Measurements from ENCODE around the gene PRKG1.
"Not testable (repeated sequence)": the region's sequence is repeated elsewhere in the genome, so short reads cannot be mapped to it uniquely, and the experiment has no call there.

The PRKG1 gene

DNA sequence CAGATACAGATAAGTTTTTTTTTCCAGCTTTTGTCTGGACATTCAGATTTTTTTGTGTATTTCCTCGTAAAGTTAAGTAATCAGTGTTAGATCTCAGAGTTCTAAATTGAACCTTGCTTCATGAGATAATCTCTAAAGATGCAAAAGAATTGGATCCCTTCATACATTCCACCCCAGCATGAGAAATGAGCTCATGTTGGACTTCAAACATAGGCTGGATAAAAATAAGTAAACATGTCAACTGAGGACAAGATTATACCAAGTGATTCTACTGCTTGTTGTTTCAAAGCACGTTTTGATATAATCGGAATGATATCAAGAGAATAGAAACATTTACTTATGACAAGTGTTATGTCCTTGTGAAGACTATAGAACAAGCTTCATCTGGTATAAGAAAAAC is 1122.8 kb downstream of the PRKG1 start:
- no peaks in the 10 kb centered on the region for H3K27me3 ChIP-seq (ENCODE audit: insufficient read depth, poor library complexity, severe bottlenecking)
- H3K4me3 ChIP-seq (replicated peaks; ENCODE audit: insufficient read depth, low read length), result no peak overlapping the region
- DNase-seq (ENCODE audit: low read depth in 1 of 2, low spot score in 1 of 2), result no peak
- no peak overlapping the region for H3K27ac ChIP-seq (replicated peaks)
- TF ChIP-seq GABPA (IDR thresholded peaks at IDR 0.05; ENCODE audit: low read depth), result no peak
- TF ChIP-seq, protein P1, sequence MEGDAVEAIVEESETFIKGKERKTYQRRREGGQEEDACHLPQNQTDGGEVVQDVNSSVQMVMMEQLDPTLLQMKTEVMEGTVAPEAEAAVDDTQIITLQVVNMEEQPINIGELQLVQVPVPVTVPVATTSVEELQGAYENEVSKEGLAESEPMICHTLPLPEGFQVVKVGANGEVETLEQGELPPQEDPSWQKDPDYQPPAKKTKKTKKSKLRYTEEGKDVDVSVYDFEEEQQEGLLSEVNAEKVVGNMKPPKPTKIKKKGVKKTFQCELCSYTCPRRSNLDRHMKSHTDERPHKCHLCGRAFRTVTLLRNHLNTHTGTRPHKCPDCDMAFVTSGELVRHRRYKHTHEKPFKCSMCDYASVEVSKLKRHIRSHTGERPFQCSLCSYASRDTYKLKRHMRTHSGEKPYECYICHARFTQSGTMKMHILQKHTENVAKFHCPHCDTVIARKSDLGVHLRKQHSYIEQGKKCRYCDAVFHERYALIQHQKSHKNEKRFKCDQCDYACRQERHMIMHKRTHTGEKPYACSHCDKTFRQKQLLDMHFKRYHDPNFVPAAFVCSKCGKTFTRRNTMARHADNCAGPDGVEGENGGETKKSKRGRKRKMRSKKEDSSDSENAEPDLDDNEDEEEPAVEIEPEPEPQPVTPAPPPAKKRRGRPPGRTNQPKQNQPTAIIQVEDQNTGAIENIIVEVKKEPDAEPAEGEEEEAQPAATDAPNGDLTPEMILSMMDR (IDR thresholded peaks at IDR 0.05; ENCODE audit: insufficient read depth, low read length), result no peak
- no peak for TF ChIP-seq POLR2AphosphoS5 (IDR thresholded peaks at IDR 0.05; ENCODE audit: low read depth)

DNA sequence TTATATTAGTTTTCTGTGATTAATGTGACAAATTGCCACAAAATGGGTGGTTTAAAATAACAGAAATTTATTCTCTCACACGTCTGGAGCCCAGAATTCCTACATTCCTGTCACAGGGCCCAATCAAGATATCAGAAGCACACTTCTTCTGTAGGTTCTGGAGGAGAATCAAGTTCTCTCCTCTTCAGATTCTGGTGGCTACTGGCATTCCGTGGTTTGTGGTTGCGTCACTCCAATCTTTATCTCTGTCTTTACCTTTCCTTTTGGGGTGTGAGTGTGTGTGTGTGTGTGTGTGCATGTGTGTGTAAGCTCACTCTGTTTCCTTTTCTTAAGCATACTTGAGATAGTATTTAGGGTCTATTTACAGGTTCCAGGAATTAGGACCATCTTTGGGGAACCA is 1124.3 kb downstream of the PRKG1 start:
- Histone ChIP-seq H3K4me3 (replicated peaks; ENCODE audit: insufficient read depth, low read length) (no peak overlapping the region), H3K27ac (replicated peaks) (no peak overlapping the region), H3K27me3 (ENCODE audit: insufficient read depth, poor library complexity, severe bottlenecking) (no peaks in the 10 kb centered on the region)
- TF ChIP-seq, protein P1 (IDR thresholded peaks at IDR 0.05; ENCODE audit: insufficient read depth, low read length), result no peak
- TF ChIP-seq, protein P2, sequence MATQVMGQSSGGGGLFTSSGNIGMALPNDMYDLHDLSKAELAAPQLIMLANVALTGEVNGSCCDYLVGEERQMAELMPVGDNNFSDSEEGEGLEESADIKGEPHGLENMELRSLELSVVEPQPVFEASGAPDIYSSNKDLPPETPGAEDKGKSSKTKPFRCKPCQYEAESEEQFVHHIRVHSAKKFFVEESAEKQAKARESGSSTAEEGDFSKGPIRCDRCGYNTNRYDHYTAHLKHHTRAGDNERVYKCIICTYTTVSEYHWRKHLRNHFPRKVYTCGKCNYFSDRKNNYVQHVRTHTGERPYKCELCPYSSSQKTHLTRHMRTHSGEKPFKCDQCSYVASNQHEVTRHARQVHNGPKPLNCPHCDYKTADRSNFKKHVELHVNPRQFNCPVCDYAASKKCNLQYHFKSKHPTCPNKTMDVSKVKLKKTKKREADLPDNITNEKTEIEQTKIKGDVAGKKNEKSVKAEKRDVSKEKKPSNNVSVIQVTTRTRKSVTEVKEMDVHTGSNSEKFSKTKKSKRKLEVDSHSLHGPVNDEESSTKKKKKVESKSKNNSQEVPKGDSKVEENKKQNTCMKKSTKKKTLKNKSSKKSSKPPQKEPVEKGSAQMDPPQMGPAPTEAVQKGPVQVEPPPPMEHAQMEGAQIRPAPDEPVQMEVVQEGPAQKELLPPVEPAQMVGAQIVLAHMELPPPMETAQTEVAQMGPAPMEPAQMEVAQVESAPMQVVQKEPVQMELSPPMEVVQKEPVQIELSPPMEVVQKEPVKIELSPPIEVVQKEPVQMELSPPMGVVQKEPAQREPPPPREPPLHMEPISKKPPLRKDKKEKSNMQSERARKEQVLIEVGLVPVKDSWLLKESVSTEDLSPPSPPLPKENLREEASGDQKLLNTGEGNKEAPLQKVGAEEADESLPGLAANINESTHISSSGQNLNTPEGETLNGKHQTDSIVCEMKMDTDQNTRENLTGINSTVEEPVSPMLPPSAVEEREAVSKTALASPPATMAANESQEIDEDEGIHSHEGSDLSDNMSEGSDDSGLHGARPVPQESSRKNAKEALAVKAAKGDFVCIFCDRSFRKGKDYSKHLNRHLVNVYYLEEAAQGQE (IDR thresholded peaks at IDR 0.05; ENCODE audit: insufficient replicate concordance, low read depth), result no peak
- TF ChIP-seq SPI1 (IDR thresholded peaks at IDR 0.05; ENCODE audit: borderline replicate concordance, low read depth) (no peak), GABPA (IDR thresholded peaks at IDR 0.05; ENCODE audit: low read depth) (no peak)
- DNase-seq (ENCODE audit: low read depth in 1 of 2, low spot score in 1 of 2), result no peak

DNA sequence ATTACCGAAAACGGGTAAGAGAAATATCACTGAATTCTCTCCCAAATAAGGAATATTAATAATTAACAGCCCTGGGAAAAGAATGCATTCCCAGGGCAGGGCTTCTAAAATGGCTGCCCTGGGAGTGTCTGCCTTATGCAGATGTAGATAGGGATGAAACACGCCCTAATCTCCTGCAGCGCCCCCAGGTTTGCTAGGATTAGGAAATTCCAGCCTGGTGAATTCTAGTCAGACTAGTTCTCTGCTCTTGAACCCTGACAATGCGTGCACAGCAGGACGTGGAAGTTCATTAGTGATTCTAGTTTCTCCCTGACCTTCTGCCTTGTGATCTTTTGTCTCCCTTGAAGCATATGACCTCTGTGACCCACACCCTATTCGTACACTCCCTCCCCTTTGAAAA is 1130.6 kb downstream of the PRKG1 start:
- H3K27me3 ChIP-seq (ENCODE audit: insufficient read depth, poor library complexity, severe bottlenecking); H3K27ac ChIP-seq (replicated peaks); DNase-seq (ENCODE audit: low read depth in 1 of 2, low spot score in 1 of 2); H3K4me3 ChIP-seq (replicated peaks; ENCODE audit: insufficient read depth, low read length): not testable (repeated sequence)

DNA sequence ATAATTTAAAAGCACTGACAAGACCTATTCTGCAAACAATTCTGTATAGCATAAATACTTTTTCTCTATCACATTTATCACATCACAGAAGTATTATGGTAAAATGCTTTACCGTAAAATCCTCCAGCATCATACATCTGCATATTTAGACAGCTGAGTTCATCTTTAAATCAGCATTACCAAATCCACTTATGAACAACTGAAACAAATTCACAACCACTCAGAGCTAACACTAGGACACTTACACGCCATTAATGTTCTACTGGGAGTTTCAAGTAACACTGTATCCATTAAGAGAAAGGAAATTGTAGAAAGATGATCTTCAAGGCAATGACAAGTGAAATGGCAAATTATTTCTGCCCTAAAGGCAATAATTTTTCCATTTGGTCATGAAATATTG is 1134.1 kb downstream of the PRKG1 start:
- TF ChIP-seq, protein P1 (IDR thresholded peaks at IDR 0.05; ENCODE audit: insufficient read depth, low read length), result no peak
- no peak for TF ChIP-seq POLR2AphosphoS5 (IDR thresholded peaks at IDR 0.05; ENCODE audit: low read depth)
- TF ChIP-seq, protein P2 (IDR thresholded peaks at IDR 0.05; ENCODE audit: insufficient replicate concordance, low read depth), result no peak
- TF ChIP-seq GABPA (IDR thresholded peaks at IDR 0.05; ENCODE audit: low read depth), result no peak
- no peak for TF ChIP-seq SPI1 (IDR thresholded peaks at IDR 0.05; ENCODE audit: borderline replicate concordance, low read depth)
- DNase-seq (ENCODE audit: low read depth in 1 of 2, low spot score in 1 of 2), result no peak

More for the DNA sequence above, 1134.1 kb downstream of the PRKG1 start:
- Histone ChIP-seq H3K4me3 (replicated peaks; ENCODE audit: insufficient read depth, low read length) (no peak overlapping the region), H3K27me3 (ENCODE audit: insufficient read depth, poor library complexity, severe bottlenecking) (no peaks in the 10 kb centered on the region), H3K27ac (replicated peaks) (no peak overlapping the region)

Measured in HL-60 (cell line).